HG03457 (cell line): Measurements from ENCODE around the gene RASAL3.
A peak's percentile ranks its signal among the peaks of the same experiment; 100 is the strongest.
"Not testable (repeated sequence)": the region's sequence is repeated elsewhere in the genome, so short reads cannot be mapped to it uniquely, and the experiment has no call there.

Experiments
- ATAC-seq: cut with Tn5 transposase; IDR thresholded peaks from one replicate; pipeline ENCODE4 v1.9.1; 2021; ENCODE audit warnings: moderate number of reproducible peaks; ENCODE audit not compliant: unreplicated experiment

Gene RASAL3

DNA sequence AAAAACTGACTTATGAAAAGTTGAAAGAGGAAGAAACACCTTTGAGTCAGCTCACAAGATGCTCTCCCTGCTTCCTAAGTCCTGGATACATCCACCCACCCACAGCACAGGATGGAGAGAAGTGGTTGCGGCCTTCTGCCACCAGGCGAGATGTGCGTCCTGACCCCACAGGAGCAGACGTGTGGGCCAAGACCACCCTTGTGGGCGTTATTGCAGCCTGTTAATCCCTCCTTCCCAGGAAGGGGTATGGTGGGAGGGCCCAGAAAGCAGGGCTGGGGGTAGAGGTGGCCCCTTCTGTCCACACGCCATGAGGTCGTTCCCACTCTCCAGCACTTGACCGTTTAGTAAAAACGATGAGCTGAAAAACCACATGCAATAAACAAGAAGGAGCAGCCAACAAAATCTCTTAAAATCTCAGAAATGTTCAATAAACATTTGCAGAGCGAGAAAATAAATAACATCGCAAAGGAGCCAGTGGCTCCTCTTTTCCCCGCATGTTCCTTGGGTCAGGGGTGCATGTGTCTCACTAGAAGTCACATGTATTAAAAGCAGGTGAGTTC is 43.1 kb downstream of the RASAL3 start:
- ATAC-seq = no peak

DNA sequence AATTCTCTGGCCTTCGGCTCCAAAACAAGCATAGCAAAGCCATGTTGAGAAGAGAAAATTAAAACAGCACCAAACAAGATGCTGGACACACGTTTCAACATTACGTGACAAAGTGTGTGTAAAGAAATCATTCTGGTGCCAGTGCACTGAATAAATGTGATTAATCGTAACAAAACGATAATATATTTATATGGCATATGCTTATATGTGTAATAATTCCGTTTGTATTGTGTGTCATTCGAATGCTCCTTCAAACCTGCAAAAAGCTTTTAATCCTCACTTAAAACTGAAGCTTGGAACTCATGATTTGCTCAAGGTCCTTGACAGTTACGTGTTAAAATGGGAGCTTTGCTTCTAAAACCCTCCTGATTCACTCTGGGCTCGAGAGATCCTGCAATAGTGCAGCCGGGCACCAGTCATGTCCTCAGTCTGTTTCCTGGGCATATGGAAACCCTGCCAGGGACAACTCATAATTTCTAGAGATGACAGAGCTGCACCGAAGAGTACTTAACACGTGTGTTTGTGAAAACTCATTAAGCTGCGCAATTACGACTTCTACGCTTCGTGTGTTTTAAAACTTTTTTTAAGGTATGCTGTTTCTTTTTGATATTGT is 44.8 kb downstream of the RASAL3 start:
- ATAC-seq = no peak

DNA sequence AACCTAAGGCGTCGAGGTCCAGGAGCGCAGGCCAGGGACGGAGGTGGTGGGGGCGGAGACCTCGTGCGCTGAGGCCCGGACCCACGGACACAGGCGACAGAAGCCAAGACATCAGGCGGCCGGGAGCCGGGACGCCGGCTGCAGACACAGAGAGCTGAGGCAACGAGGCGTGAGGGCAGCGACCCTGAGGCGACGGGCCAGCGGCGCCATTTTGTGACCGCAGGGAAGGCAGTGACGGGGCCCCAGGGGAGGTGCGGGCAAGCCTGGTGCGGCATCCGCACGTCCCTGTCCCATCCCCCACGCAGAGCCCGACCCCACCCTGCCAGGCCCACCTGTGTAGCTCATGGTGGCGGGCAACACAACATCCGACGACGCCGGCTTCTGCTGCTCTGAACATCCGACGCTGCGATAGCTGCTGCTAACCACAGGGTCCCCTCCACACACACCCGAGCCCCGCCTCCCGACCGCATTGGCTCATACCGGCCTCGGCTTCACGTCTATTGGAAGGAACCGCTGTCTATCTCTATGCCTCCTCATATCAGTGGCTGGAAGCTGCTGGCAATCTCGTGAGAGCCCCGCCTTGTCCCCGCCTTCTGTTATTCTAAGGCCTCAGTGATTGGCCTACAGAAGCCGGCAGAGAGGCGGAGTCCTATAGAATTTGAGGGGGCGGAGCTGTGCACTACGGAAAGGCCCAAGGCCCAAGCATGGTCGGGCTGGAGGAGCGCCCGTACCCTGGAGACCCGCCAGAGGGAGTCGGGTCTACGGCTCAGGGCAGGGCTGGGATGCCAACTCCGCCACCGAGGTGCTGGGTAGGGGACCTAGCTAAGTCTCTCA is 45.5 kb downstream of the RASAL3 start, which contains the start of gene AKAP8L:
AKAP8L (minus strand) TSS at position 410 of the 834 bp plus-strand sequence; CDS start at position 345, 65 bp downstream.
- peak; percentile 81 for ATAC-seq

DNA sequence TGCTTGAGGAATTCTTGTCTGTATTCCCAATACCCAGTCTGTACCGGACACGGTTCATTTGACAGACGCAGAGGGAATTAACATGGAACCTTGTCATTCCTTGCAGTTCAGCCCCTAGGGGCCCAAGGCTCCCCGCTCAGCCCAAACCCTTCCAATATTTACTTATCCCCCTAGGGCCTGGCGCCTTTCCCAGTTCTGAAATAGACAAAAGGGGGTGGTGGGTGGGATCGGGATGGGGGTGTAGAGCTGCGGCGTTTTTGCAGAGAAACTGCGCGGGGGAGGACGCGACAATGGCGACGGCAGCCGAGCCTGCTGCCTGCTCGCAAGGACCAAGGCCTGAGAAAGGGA is 46.1 kb downstream of the RASAL3 start:
- no peak for ATAC-seq

DNA sequence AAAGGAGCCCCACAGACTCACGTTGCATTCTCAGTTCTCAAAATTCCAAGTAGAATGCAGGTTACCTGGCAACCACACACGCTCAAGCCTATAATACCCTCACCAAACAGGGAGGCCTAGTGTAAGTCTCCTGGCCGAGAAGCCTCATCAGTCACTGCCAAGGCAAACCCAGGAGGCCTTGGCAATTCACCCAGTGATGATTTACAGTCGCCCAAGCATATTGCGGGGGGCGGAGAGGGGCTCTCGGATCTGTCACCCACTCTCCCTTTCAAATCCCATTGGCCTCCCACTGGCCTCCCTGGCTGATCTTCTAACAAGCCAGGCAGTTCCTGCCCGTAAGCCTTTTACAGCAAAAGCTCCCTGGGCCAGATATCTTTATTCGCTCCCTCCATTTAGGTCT is 46.6 kb downstream of the RASAL3 start:
- no peak for ATAC-seq

DNA sequence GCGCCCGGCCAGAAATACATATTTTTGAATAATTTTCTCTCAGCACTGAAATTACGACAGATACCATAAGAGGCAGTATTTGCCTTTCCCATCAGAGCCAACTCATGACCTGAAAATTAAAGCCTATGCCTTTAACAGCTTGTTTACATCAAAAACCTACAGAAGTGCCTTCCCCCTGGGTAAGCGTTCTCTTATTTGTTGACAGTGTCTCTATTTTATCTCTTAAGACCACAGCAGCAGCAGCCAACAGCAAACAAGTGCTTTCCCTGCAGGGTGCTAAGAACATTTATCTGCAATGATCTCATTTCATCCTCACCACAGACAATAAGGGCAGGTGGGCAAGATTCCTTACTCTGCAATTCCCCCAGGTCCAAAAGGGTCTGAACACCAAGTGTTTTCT is 51.5 kb downstream of the RASAL3 start:
- ATAC-seq = no peak

DNA sequence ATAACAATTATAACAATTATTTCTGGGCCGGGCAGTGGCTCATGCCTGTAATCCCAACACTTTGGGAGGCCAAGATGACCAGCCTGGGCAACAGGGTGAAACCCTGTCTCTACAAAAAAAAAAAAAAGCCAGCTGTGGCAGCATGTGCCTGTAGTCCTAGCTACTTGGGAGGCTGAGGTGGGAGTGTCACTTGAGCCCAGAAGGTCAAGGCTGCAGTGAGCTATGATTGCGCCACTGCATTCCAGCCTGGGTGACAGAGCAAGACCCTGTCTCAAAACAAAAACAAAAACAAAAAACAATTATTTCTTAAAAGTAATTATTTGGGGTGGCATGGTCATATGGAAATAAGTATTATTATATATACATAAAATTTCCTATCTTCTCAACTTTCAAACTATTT is 53.0 kb downstream of the RASAL3 start:
- not testable (repeated sequence) for ATAC-seq

DNA sequence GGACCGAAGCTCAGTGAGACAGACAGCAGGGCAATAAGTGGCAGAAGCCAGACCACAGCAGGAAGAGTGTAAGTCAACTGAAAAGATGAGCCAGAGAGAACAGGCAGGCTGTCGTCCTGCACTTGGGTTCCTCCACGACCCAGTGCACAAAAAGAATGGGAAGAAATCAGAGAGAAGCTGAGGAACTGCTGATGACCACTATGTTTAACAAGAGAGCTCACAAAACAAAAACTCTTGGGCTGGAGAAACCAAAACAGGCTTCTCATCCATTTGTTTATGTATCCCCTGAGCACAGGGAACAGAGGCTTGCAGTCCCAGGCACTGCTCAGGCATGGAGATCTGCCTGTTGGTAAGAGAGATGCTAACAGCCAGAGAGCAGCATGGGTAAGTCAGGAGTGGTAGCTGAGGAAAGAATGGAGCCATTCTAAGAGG is 59.5 kb downstream of the RASAL3 start:
- ATAC-seq = no peak

DNA sequence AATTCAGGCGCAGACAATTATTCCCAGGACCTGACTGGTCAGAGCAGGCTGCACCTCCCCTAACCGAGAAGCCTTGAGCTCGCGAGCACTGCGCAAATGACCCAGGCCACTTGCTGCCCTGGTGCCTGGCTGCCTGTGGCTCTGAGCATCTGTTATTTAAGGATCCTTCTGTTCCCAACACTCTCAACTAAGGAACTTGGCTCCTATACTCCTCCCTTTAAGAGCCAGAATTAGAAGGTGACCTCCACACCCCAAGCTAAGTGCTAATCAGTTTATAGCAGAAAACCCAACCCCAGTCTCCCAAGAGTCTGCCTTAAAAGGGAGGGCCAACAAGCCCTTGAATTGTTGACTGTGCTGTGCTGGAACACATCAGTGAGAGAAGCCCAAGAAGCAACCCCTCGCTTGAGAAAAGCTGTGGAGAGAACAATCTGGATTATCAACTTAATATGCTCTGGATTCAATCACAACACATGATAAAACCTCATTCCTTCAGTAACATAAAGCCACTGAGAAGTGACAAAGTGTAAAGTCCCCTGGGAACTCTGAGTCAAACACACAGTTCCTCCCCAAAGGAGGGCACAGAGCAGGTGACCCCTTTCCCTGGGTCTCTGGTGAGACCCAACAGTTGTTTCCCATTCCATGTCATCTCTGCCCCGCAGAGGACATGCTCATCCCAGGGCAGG is 60.1 kb downstream of the RASAL3 start:
- ATAC-seq = no peak

DNA sequence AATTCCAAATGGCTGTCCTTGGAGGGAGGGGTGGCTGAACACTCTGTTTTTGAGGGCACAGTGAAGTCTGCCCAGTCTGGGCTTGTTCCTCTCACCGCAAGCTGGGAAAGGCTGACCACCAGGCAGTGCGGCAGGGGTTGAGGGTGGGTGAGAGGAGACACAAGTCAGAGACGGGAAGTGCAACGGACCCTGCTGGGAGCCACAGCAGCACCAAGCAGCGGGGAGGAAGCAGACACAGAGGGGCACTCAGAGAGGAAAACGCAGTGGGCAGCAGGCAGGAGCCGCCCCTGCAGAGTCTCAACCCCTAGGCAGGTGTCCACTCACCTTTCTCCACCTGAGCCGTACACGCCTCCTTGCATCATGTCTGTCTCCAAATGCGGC is 61.2 kb downstream of the RASAL3 start:
- no peak for ATAC-seq

DNA sequence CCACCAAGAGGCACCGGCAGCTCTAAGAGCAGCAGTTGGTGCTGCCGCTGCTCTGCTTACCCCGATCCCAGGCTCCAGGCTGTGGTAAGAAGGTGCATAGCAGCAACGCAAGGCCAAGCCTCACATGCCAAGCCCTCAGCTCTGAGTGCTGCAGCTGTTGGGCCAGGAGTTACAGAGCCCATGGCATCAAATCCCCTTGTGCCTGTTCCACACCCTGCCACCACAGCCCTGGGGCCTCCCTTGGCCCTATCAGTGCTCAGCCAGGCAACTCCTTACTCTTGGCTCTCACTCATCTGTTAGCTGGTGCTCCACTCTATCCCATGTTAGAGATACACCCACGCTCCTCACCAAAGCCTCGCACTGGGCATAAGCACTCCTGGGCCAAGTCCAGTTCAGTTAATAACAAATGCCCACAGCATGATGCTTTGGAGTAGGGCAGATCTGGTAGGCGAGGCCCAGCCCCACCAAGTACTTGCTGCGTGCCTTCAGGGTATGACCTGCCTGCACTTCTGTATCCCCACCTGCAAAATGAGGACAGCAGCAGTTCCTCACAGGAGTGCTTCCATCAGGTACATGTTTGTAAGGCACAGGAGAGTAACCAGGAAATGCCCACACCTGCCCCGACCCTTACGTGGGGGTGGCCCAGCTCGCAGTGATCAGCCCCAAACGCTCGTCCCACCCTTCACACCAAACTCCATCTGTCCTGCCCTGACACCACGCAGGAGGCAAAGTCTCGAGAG is 61.8 kb downstream of the RASAL3 start:
- no peak for ATAC-seq
